WTC11 (cell line): ENCODE results near the gene FOXN3. TPM values are rescaled to one million over a fixed set of nuclear protein-coding genes. Genes with fewer than 3 reads are reported as not detected.

Experiments
- ATAC-seq: fragments of 200-7000 bp; cut with Tn5 transposase; 2 replicates; pipeline ENCODE4 v1.10.0; 2021; ENCODE audit warnings: mild to moderate bottlenecking, moderate library complexity
- CTCF ChIA-PET: fragments of 300-600 bp; sonication (Branson Sonifier 250); formaldehyde crosslinking; loops from one replicate; lab custom pipeline; 2021; ENCODE audit warnings: antibody characterized with exemption; lab: Charles Lee
- POLR2A ChIA-PET: fragments of 350-600 bp; sonication (Branson Sonifier 250); formaldehyde crosslinking; loops from one replicate; lab custom pipeline; 2021; ENCODE audit warnings: antibody characterized with exemption; lab: Charles Lee
- DNase-seq: peaks from one replicate; pipeline ENCODE4 v3.0.0; 2021; ENCODE audit warnings: low spot score
- H3K27ac Mint-ChIP-seq: 2 replicates; pipeline ENCODE4 v1.8.0; 2021; ENCODE audit warnings: mixed read lengths
- H3K27me3 Mint-ChIP-seq: 2 replicates; pipeline ENCODE4 v1.8.0; 2021; ENCODE audit warnings: low read depth, mild to moderate bottlenecking, moderate library complexity, mixed read lengths
- H3K36me3 Mint-ChIP-seq: 2 replicates; pipeline ENCODE4 v1.8.0; 2021; ENCODE audit warnings: mixed read lengths
- H3K4me1 Mint-ChIP-seq: 2 replicates; pipeline ENCODE4 v1.8.0; 2022; ENCODE audit warnings: mixed read lengths
- H3K4me3 Mint-ChIP-seq: 2 replicates; pipeline ENCODE4 v1.8.0; 2021; ENCODE audit warnings: mild to moderate bottlenecking, moderate library complexity, mixed read lengths
- H3K9me3 Mint-ChIP-seq: 2 replicates; pipeline ENCODE4 v1.8.0; 2021; ENCODE audit warnings: mixed read lengths
- AFF4 ChIP-seq: sonication (generic); formaldehyde crosslinking; IDR thresholded peaks from 2 replicates; pipeline ENCODE4 v1.8.1; 2023; ENCODE audit warnings: mild to moderate bottlenecking, missing genetic modification reagents, borderline replicate concordance
- CDX4 ChIP-seq: fragments of 250-450 bp; sonication (Bioruptor Pico); IDR thresholded peaks from 2 replicates; pipeline ENCODE4 v1.9.0; 2021; ENCODE audit warnings: moderate library complexity, mild to moderate bottlenecking, inconsistent platforms, borderline replicate concordance
- ETV6 ChIP-seq: sonication (generic); formaldehyde crosslinking; IDR thresholded peaks from 2 replicates; pipeline ENCODE4 v1.8.1; 2022; ENCODE audit warnings: mild to moderate bottlenecking, missing genetic modification reagents
- FOXP4 ChIP-seq: sonication (generic); formaldehyde crosslinking; IDR thresholded peaks from 2 replicates; pipeline ENCODE4 v1.8.0; 2022; ENCODE audit warnings: mild to moderate bottlenecking, missing genetic modification reagents
- HMGA2 ChIP-seq: fragments of 250-450 bp; sonication (Bioruptor Pico); IDR thresholded peaks from 2 replicates; pipeline ENCODE4 v1.4.0; 2021; ENCODE audit warnings: mild to moderate bottlenecking, moderate library complexity
- IRF2 ChIP-seq: sonication (generic); formaldehyde crosslinking; IDR thresholded peaks from 2 replicates; pipeline ENCODE4 v1.8.0; 2022; ENCODE audit warnings: low read depth, missing genetic modification reagents, borderline replicate concordance
- JUN ChIP-seq: sonication (generic); formaldehyde crosslinking; IDR thresholded peaks from 2 replicates; pipeline ENCODE4 v1.8.0; 2023; ENCODE audit warnings: mild to moderate bottlenecking, missing genetic modification reagents
- MXD4 ChIP-seq: fragments of 250-450 bp; sonication (Bioruptor Pico); IDR thresholded peaks from 2 replicates; pipeline ENCODE4 v1.8.0; 2021; ENCODE audit warnings: mild to moderate bottlenecking, moderate library complexity, borderline replicate concordance
- MYBL2 ChIP-seq: sonication (generic); formaldehyde crosslinking; IDR thresholded peaks from 2 replicates; pipeline ENCODE4 v1.8.1; 2023; ENCODE audit warnings: mild to moderate bottlenecking, moderate library complexity, missing genetic modification reagents
- PRRX2 ChIP-seq: fragments of 250-450 bp; sonication (Bioruptor Pico); IDR thresholded peaks from 2 replicates; pipeline ENCODE4 v1.8.0; 2021; ENCODE audit warnings: mild to moderate bottlenecking
- RORB ChIP-seq: fragments of 250-450 bp; sonication (Bioruptor Pico); IDR thresholded peaks from 2 replicates; pipeline ENCODE4 v1.9.0; 2021; ENCODE audit warnings: mild to moderate bottlenecking
- TEAD4 ChIP-seq: sonication (generic); formaldehyde crosslinking; IDR thresholded peaks from 2 replicates; pipeline ENCODE4 v1.8.0; 2022; ENCODE audit warnings: mild to moderate bottlenecking, missing genetic modification reagents
- ZNF232 ChIP-seq: sonication (generic); formaldehyde crosslinking; IDR thresholded peaks from 2 replicates; pipeline ENCODE4 v1.8.0; 2022; ENCODE audit warnings: mild to moderate bottlenecking, missing genetic modification reagents
- ZNF263 ChIP-seq: sonication (generic); formaldehyde crosslinking; IDR thresholded peaks from 2 replicates; pipeline ENCODE4 v1.8.1; 2022; ENCODE audit warnings: low read depth, mild to moderate bottlenecking, moderate library complexity, missing genetic modification reagents
- total RNA-seq: library from RNA; stranded (reverse); gene quantifications from 3 replicates; pipeline ENCODE4 v1.2.3, GENCODE V29; 2021
- TF ChIP-seq, protein P1 (sequence below): sonication (generic); formaldehyde crosslinking; IDR thresholded peaks from 2 replicates; pipeline ENCODE4 v1.8.1; 2022; ENCODE audit warnings: low read depth, missing genetic modification reagents, borderline replicate concordance
- TF ChIP-seq, protein P2 (sequence below): sonication (generic); formaldehyde crosslinking; IDR thresholded peaks from 2 replicates; pipeline ENCODE4 v1.8.0; 2023; ENCODE audit warnings: mild to moderate bottlenecking, missing genetic modification reagents

Gene FOXN3
- total RNA-seq, 1 experiment from 2014 or later: 170 TPM

DNA sequence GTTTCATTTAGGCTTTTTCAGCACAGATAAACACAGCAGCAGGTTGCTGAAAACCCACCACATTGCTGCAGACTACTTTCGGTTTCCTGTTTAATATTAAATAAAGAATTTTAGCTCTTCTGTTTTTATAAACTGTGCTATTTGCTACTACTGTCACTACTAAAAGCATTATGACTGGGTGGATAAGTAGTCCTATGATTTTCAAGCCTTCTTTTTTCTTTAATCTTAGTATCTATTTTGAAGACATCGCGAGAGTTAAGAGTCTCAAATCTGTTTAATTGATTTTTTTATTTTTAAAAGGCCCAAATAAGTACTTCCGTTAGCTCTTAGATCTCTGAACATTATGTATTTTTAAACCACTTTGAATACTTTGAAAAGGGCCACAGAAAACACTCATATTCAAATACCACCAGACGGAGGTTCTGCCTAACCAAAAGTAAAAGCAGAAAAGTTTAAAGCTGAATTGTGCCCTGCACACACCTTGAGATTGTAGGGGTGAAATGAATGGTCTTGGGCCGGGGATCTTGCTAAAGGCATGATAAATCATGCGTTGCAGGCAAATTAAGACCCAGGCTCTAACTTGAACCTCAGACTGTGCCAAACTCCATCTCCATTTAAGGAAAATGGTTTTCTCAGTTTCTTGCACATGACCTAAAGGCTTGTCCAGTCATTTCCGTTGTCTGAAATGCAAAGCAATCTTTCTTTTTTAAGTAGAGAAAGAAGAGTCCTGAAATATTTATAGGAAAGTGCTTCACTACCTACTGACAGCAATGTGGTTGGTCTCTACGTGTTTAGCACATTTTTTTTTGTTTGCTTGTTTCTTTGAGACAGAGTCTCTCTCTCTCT, 13.6 kb upstream of the FOXN3 start:
- H3K4me3 Mint-ChIP-seq: no peak overlapping the region
- no peaks in the 10 kb centered on the region for H3K27me3 Mint-ChIP-seq
- DNase-seq (no peak), ATAC-seq (no peak)
- H3K27ac Mint-ChIP-seq: peak overlapping the region; percentile 93
- POLR2A ChIA-PET: no interaction called here
- peaks cover 70% of the 10 kb centered on the region for H3K4me1 Mint-ChIP-seq
- H3K36me3 Mint-ChIP-seq: peaks cover 3% of the 10 kb centered on the region; the same call in 1 of the 2 replicates
- CTCF ChIA-PET: no interaction called here
- TF ChIP-seq IRF2 (CRISPR knock-in tag) (no peak), MXD4 (CRISPR knock-in tag) (no peak), FOXP4 (CRISPR knock-in tag) (no peak)
- no peaks in the 10 kb centered on the region for H3K9me3 Mint-ChIP-seq

DNA sequence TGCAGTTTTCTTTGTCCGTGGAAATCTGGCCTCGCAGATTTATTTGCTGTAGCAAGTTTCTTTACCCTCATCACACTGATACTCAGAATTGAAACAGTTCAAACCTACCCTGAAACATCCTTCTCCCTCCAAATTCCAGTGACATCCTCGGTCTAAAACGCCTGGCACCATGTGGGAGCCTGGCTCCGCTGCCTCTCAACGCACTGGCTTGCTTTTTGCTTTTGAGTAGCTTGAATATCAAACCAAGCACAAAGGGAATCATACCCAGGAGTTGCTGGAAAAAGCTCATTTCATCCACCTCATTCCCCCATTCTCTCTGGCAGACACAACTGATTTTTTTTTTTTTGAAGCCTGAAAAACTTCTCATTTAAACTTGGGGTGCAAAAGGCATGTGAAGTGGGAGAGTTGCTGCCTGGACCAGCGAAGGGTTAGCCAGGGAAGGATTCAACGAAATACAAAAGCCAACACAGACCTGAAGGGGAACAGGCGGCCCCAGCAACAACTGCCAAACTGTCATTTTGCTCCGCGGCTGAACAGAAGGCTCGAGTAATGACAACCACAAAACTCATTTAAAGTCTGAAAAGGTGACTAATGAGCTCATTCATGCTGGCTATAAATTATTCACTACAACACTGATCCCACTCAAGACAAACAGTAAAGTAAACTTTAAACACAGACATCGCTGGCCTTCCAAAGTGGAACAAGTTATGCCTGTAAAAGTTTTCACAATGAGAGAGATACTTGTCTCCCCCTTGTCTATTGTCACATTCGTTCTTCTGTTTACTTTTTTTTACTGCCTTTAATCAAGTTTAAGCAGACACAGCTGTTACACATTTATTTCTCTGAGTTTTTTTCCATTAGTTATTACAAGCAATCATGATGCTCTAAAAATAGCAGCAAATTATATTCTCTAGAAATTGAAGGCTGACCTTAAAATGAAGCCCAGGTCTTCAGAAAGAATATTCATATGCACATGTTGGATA, 12.5 kb upstream of the FOXN3 start:
- peak; percentile 15; the same call in 1 of the 2 replicates for ATAC-seq
- TF ChIP-seq, protein P1, sequence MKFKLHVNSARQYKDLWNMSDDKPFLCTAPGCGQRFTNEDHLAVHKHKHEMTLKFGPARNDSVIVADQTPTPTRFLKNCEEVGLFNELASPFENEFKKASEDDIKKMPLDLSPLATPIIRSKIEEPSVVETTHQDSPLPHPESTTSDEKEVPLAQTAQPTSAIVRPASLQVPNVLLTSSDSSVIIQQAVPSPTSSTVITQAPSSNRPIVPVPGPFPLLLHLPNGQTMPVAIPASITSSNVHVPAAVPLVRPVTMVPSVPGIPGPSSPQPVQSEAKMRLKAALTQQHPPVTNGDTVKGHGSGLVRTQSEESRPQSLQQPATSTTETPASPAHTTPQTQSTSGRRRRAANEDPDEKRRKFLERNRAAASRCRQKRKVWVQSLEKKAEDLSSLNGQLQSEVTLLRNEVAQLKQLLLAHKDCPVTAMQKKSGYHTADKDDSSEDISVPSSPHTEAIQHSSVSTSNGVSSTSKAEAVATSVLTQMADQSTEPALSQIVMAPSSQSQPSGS (CRISPR knock-in tag): no peak
- no peak for TF ChIP-seq CDX4 (CRISPR knock-in tag)
- no peak for TF ChIP-seq ZNF263 (CRISPR knock-in tag)
- TF ChIP-seq ZNF232 (CRISPR knock-in tag): no peak
- TF ChIP-seq PRRX2 (CRISPR knock-in tag): no peak
- no peak for TF ChIP-seq RORB (CRISPR knock-in tag)
- TF ChIP-seq ETV6 (CRISPR knock-in tag): no peak
- no peak for TF ChIP-seq HMGA2 (CRISPR knock-in tag)
- TF ChIP-seq, protein P2, sequence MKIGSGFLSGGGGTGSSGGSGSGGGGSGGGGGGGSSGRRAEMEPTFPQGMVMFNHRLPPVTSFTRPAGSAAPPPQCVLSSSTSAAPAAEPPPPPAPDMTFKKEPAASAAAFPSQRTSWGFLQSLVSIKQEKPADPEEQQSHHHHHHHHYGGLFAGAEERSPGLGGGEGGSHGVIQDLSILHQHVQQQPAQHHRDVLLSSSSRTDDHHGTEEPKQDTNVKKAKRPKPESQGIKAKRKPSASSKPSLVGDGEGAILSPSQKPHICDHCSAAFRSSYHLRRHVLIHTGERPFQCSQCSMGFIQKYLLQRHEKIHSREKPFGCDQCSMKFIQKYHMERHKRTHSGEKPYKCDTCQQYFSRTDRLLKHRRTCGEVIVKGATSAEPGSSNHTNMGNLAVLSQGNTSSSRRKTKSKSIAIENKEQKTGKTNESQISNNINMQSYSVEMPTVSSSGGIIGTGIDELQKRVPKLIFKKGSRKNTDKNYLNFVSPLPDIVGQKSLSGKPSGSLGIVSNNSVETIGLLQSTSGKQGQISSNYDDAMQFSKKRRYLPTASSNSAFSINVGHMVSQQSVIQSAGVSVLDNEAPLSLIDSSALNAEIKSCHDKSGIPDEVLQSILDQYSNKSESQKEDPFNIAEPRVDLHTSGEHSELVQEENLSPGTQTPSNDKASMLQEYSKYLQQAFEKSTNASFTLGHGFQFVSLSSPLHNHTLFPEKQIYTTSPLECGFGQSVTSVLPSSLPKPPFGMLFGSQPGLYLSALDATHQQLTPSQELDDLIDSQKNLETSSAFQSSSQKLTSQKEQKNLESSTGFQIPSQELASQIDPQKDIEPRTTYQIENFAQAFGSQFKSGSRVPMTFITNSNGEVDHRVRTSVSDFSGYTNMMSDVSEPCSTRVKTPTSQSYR (CRISPR knock-in tag): no peak
- TF ChIP-seq TEAD4: no peak
- TF ChIP-seq JUN (CRISPR knock-in tag): no peak
- TF ChIP-seq MYBL2: no peak
- no peak for TF ChIP-seq AFF4 (CRISPR knock-in tag)

More for the DNA sequence above, 12.5 kb upstream of the FOXN3 start:
- no peaks in the 10 kb centered on the region for H3K27me3 Mint-ChIP-seq
- H3K36me3 Mint-ChIP-seq: peaks cover 3% of the 10 kb centered on the region; the same call in 1 of the 2 replicates
- DNase-seq: no peak
- ChIA-PET POLR2A (interaction anchor here (0.7 kb wide), 1 partner anchor 116 kb away, joined by 4 read pairs; no protein-coding TSS in a partner anchor), CTCF (interaction anchor here (0.5 to 0.7 kb wide), 2 partner anchors 343 to 756 kb away, joined by 3 read pairs; no protein-coding TSS in a partner anchor)
- no peaks in the 10 kb centered on the region for H3K9me3 Mint-ChIP-seq
- no peak overlapping the region for H3K4me3 Mint-ChIP-seq
- H3K27ac Mint-ChIP-seq: peak overlapping the region; percentile 90
- H3K4me1 Mint-ChIP-seq: peaks cover 65% of the 10 kb centered on the region
